ENCODE data around the gene TNIP1. TPM values are rescaled to one million over a fixed set of nuclear protein-coding genes. Genes with fewer than 3 reads are reported as not detected.

The TNIP1 gene
- polyA plus RNA-seq, 6 donors from 2014 or later = 36.2 to 68.2 (median 55.5) TPM

GRCh38 chr5:151065609-151066008 lies 15.2 kb downstream of the TNIP1 start:
- Mint-ChIP-seq H3K4me1 (peaks cover 59 to 76% (median 75%) of the 10 kb centered on the region in 3 donors), H3K4me3 (no peak overlapping the region), H3K9me3 (no peaks in the 10 kb centered on the region), H3K36me3 (peaks cover 0 to 8% of the 10 kb centered on the region in 2 donors), H3K27ac (no peak overlapping the region), H3K27me3 (no peaks in the 10 kb centered on the region)
- DNase-seq (no peak), ATAC-seq (ENCODE audit: low read depth in 2 of 2) (no peak)

DNA sequence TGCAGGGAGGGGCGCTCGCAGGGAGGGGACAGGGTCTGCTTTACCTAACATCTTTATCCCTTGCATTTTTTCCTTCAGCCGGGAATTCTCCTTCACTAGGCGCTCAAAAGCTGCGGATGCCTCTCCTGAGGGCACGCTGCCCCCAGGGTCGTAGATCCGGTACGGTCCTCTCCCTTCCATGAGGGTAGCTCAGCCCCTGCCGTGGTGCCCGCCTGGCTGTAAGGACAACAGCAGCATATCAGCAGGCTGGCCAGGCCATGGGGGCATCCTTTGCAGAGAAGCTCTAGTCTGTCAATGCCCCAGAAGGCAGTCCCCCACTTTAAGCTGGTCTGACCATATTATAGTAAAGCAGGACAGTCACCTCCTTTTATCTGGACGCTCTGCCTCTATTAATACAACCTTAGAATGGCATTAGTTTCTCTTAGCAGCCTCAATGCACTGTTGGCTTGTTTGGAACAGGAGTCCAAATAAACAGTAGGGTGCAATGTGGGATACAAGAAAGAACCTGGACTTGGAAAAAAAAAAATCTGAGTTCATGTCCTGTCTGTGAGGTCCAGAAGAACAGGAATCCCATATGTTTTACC lies 15.8 kb downstream of the TNIP1 start:
- Mint-ChIP-seq H3K4me3 (no peak overlapping the region), H3K36me3 (peaks cover 0 to 8% of the 10 kb centered on the region in 2 donors), H3K27ac (peak overlapping the region in 1 of 6 donors; percentile 76), H3K9me3 (no peaks in the 10 kb centered on the region), H3K4me1 (peaks cover 58 to 76% (median 75%) of the 10 kb centered on the region in 3 donors), H3K27me3 (no peaks in the 10 kb centered on the region)
- no peak for ATAC-seq (ENCODE audit: low read depth in 2 of 2)
- DNase-seq = no peak

GRCh38 chr5:151063142-151063989 lies 17.5 kb downstream of the TNIP1 start:
- no peaks in the 10 kb centered on the region for H3K27me3 Mint-ChIP-seq
- H3K27ac Mint-ChIP-seq = peak overlapping the region in 3 of 6 donors; percentile 21 to 79 (median 61)
- no peak overlapping the region for H3K4me3 Mint-ChIP-seq
- H3K4me1 Mint-ChIP-seq = peaks cover 57 to 76% (median 72%) of the 10 kb centered on the region in 3 donors
- no peak for ATAC-seq (ENCODE audit: low read depth in 2 of 2)
- DNase-seq = no peak
- peaks cover 7 to 8% of the 10 kb centered on the region in 2 donors for H3K36me3 Mint-ChIP-seq
- no peaks in the 10 kb centered on the region for H3K9me3 Mint-ChIP-seq

- peak overlapping the region in 2 of 6 donors; percentile 54 to 60 for H3K27ac Mint-ChIP-seq
Observed at GRCh38 chr5:151062405-151063141, 18.3 kb downstream of the TNIP1 start.

GRCh38 chr5:151060742-151061141 lies 20.1 kb downstream of the TNIP1 start:
- H3K27me3 Mint-ChIP-seq = no peaks in the 10 kb centered on the region
- no peaks in the 10 kb centered on the region for H3K9me3 Mint-ChIP-seq
- H3K27ac Mint-ChIP-seq = peak overlapping the region in 4 of 6 donors; percentile 44 to 97 (median 92)
- peaks cover 8 to 18% of the 10 kb centered on the region in 2 donors for H3K36me3 Mint-ChIP-seq
- H3K4me1 Mint-ChIP-seq = peaks cover 45 to 62% (median 50%) of the 10 kb centered on the region in 3 donors
- no peak for DNase-seq
- no peak for ATAC-seq (ENCODE audit: low read depth in 2 of 2)
- H3K4me3 Mint-ChIP-seq = peak overlapping the region in 4 of 8 donors; percentile 27 to 69 (median 52)

More at GRCh38 chr5:151062405-151063141, 18.3 kb downstream of the TNIP1 start:
- ATAC-seq (ENCODE audit: low read depth in 2 of 2) (no peak), DNase-seq (no peak)
- H3K4me1 Mint-ChIP-seq = peaks cover 49 to 71% (median 64%) of the 10 kb centered on the region in 3 donors
- H3K9me3 Mint-ChIP-seq = no peaks in the 10 kb centered on the region
- no peaks in the 10 kb centered on the region for H3K27me3 Mint-ChIP-seq
- H3K4me3 Mint-ChIP-seq = no peak overlapping the region
- peaks cover 7 to 8% of the 10 kb centered on the region in 2 donors for H3K36me3 Mint-ChIP-seq

DNA sequence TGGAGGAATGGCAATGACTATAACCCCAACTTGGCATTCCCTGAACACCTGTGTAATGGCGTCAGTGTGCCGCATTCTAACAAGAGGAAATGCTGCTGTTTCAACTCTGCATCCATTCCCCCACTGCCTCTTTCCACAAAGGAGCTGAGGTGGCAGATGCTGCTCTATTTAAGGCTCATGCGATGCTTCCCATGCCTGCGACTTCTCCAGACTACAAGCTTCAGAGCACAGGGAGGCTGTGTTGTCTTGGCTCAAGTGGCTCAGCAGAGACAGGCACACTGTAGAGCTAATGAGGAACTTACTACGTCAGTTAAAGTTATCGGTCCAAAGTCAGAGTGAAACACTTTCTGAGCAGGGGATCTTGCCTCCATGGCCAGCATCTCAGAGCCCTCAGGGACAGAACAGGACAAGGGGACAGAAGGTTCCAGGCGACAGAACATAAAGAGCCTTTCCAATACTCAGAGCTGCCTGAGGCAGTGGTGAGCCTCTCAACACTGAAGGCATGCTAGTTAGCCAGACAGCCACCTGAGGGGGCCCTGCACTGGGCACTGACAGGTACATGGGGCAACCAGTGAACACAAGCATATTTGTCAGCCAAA lies 21.8 kb downstream of the TNIP1 start:
- H3K4me3 Mint-ChIP-seq = peak overlapping the region; percentile 56 to 83 (median 76)
- DNase-seq = no peak
- H3K27me3 Mint-ChIP-seq = no peaks in the 10 kb centered on the region
- peak; percentile 49 to 52 for ATAC-seq (ENCODE audit: low read depth in 2 of 2)
- H3K4me1 Mint-ChIP-seq = peaks cover 42 to 56% (median 42%) of the 10 kb centered on the region in 3 donors
- peak overlapping the region; percentile 91 to 98 (median 96) for H3K27ac Mint-ChIP-seq
- H3K9me3 Mint-ChIP-seq = no peaks in the 10 kb centered on the region
- peaks cover 8 to 30% of the 10 kb centered on the region in 2 donors for H3K36me3 Mint-ChIP-seq

DNA sequence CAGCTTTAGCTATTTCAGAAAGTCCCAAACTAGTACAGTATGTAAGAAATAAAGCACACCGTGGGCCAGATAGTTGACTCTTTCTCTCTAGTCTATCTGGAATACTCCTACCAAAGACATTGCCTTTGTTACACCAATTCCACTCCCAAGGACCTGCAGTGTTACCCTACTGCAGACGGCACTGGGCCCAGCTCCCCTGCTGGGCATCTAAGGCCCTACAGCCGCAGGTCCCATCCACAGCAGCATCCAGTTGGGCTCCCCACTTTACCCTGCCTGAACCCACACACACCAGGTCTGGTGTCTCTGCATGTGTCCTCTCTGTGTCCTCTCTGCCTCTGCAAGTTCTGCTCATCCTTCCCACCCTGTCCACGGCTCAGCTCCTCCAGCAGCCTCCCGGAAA lies 22.5 kb downstream of the TNIP1 start:
- peak overlapping the region in 1 of 8 donors; percentile 24 for H3K4me3 Mint-ChIP-seq
- H3K27ac Mint-ChIP-seq = peak overlapping the region in 1 of 6 donors; percentile 95
- no peaks in the 10 kb centered on the region for H3K27me3 Mint-ChIP-seq
- H3K36me3 Mint-ChIP-seq = peaks cover 8 to 30% of the 10 kb centered on the region in 2 donors
- no peaks in the 10 kb centered on the region for H3K9me3 Mint-ChIP-seq
- peaks cover 44 to 54% (median 45%) of the 10 kb centered on the region in 3 donors for H3K4me1 Mint-ChIP-seq
- ATAC-seq (ENCODE audit: low read depth in 2 of 2) (no peak), DNase-seq (no peak)

DNA sequence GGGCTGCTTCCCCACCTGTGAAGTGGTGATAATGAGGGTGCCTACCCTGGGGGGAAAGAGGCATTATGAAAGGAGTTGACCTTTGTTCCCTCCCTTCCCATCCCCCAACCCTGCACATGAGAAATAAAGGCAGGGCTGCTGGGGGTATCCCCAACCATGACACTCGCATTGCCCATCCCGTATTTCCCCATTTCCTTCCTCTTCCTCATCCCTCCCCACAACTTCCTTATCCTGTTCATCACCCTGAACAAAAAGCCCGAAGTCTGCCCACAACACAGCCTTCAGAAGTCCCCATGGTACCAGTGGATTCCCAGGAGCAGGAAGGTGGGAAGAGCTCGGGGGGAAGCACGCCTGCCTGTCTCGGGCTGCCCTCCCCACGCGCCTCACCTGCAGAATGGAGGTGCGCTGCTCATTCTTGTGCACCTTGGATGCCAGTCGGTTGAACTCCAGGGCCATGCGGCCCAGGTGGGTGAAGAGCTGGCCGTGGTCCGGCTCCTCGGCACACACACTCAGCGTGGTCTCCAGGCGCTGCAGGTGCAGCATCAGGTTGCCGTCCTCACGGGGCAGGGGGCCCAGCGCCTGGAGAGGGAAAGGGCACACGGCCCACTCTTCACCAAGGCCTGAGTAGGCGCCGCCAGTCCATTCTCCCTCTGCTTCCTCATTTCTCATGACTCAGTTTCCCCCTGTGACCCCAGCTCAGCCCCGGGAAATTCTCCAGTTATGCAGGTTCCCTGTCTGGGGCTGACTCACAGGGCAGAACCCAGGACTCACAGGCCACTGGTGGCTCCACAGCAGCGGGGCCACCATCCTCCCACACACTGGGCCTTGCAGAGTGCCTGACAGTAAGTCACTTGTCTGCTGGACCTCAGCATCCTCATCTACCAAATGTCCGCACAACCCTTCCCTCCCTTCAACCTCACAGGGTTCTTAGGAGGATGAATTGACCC lies 24.2 kb downstream of the TNIP1 start:
- H3K27me3 Mint-ChIP-seq = no peaks in the 10 kb centered on the region
- H3K27ac Mint-ChIP-seq = peak overlapping the region in 2 of 6 donors; percentile 60 to 79
- no peak overlapping the region for H3K4me3 Mint-ChIP-seq
- DNase-seq = no peak
- H3K9me3 Mint-ChIP-seq = no peaks in the 10 kb centered on the region
- H3K4me1 Mint-ChIP-seq = peaks cover 57 to 64% (median 59%) of the 10 kb centered on the region in 3 donors
- ATAC-seq (ENCODE audit: low read depth in 2 of 2) = no peak
- peaks cover 7 to 30% of the 10 kb centered on the region in 2 donors for H3K36me3 Mint-ChIP-seq

GRCh38 chr5:151055336-151055735 lies 25.5 kb downstream of the TNIP1 start:
- peaks cover 9 to 30% of the 10 kb centered on the region in 2 donors for H3K36me3 Mint-ChIP-seq
- DNase-seq = no peak
- peak overlapping the region in 3 of 6 donors; percentile 60 to 74 (median 69) for H3K27ac Mint-ChIP-seq

DNA sequence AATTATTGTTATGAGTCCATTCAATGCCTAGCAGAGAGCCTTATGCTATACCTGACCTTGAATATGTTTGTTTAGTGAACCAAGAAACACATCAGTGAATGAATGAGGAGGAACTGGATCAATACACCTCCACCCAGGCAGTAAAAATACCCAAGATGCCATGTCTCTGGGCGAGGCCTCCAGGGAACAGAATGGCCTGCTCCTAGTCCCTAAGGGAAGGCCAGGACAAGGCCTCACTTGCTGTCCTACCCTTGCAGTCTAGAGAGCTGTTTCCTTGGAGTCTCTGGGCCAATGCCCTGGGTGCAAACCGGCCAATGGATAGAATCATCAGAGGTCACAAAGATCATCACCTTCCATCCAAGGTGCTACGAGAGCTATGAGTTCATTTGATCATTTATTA lies 26.1 kb downstream of the TNIP1 start:
- no peak for ATAC-seq (ENCODE audit: low read depth in 2 of 2)
- no peak for DNase-seq
- Mint-ChIP-seq H3K36me3 (peaks cover 9 to 30% of the 10 kb centered on the region in 2 donors), H3K4me1 (peaks cover 45 to 48% (median 47%) of the 10 kb centered on the region in 3 donors), H3K4me3 (peak overlapping the region in 1 of 8 donors; percentile 16), H3K27me3 (no peaks in the 10 kb centered on the region), H3K27ac (peak overlapping the region in 2 of 6 donors; percentile 19 to 39), H3K9me3 (no peaks in the 10 kb centered on the region)

More at GRCh38 chr5:151055336-151055735, 25.5 kb downstream of the TNIP1 start:
- no peaks in the 10 kb centered on the region for H3K27me3 Mint-ChIP-seq
- peaks cover 50 to 54% (median 53%) of the 10 kb centered on the region in 3 donors for H3K4me1 Mint-ChIP-seq
- H3K4me3 Mint-ChIP-seq = peak overlapping the region in 1 of 8 donors; percentile 25
- H3K9me3 Mint-ChIP-seq = no peaks in the 10 kb centered on the region
- ATAC-seq (ENCODE audit: low read depth in 2 of 2) = no peak

GRCh38 chr5:151053796-151054462 lies 26.9 kb downstream of the TNIP1 start:
- Mint-ChIP-seq H3K27me3 (no peaks in the 10 kb centered on the region), H3K4me1 (peaks cover 37 to 40% (median 39%) of the 10 kb centered on the region in 3 donors), H3K9me3 (no peaks in the 10 kb centered on the region), H3K36me3 (peaks cover 14 to 23% of the 10 kb centered on the region in 2 donors), H3K4me3 (no peak overlapping the region), H3K27ac (peak overlapping the region in 4 of 6 donors; percentile 20 to 76 (median 54))
- ATAC-seq (ENCODE audit: low read depth in 2 of 2) (no peak), DNase-seq (no peak)
